Suprapubic skin (tissue), 4 donors: ENCODE measurements around the gene PDE4D.

ENCODE experiments used
- CTCF ChIP-seq, 2 donors: fragments of 200-600 bp in 1 of 2; fragments of 450-650 bp in 1 of 2; sonication (generic) in 1 of 2; IDR thresholded peaks; one replicate each; pipeline ENCODE4 v1.5.1; 2016 to 2019; ENCODE audit warnings: antibody characterized with exemption in 2 of 2, mild to moderate bottlenecking in 1 of 2, moderate library complexity in 1 of 2
- EP300 ChIP-seq: sonication (generic); formaldehyde crosslinking; IDR thresholded peaks from one replicate; pipeline ENCODE4 v1.6.1; 2017; ENCODE audit warnings: antibody characterized with exemption
- POLR2A ChIP-seq, 2 donors: fragments of 450-650 bp; IDR thresholded peaks; one replicate each; pipeline ENCODE4 v1.6.1; 2017; ENCODE audit warnings: antibody characterized with exemption in 2 of 2, mild to moderate bottlenecking in 2 of 2, moderate library complexity in 2 of 2
- POLR2AphosphoS5 ChIP-seq, 3 donors: sonication (generic); formaldehyde crosslinking; IDR thresholded peaks; one replicate each; pipeline ENCODE4 v1.6.1; 2017; ENCODE audit warnings: antibody characterized with exemption in 3 of 3

GRCh38 chr5:58950224-58950623 is 943.3 kb downstream of the PDE4D start:
- TF ChIP-seq CTCF (IDR thresholded peaks at IDR 0.05): no peak
- TF ChIP-seq POLR2A (IDR thresholded peaks at IDR 0.05): no peak
- TF ChIP-seq POLR2AphosphoS5 (IDR thresholded peaks at IDR 0.05): no peak
- TF ChIP-seq EP300: no peak
